GM12892 (cell line): ENCODE measurements around the gene CLEC1A.

Source experiments
- POLR2A ChIP-seq: IDR thresholded peaks from 2 replicates; pipeline ENCODE4 v1.6.1; 2011; ENCODE audit warnings: low read depth, low read length, control low read depth
- POLR2AphosphoS5 ChIP-seq: IDR thresholded peaks from 2 replicates; pipeline ENCODE4 v1.6.1; 2011; ENCODE audit warnings: low read depth, low read length, control low read depth
- TAF1 ChIP-seq: IDR thresholded peaks from 2 replicates; pipeline ENCODE4 v1.6.1; 2011; ENCODE audit warnings: low read depth, mild to moderate bottlenecking, control low read depth, low read length, borderline replicate concordance

- TF ChIP-seq POLR2A (no peak), POLR2AphosphoS5 (no peak), TAF1 (no peak)
These were observed 25.5 kb downstream of the CLEC1A start for GRCh38 chr12:10073261-10073660.
